IMR-90 (cell line): ENCODE results near the gene HSPG2. TPM values are rescaled to one million over a fixed set of nuclear protein-coding genes. Genes with fewer than 3 reads are reported as not detected.
"Not testable (repeated sequence)": the region's sequence is repeated elsewhere in the genome, so short reads cannot be mapped to it uniquely, and the experiment has no call there.

Experiments used
- ATAC-seq: fragments of 200-7000 bp; cut with Tn5 transposase; 2 replicates; pipeline ENCODE4 v1.9.1; 2020; ENCODE audit warnings: low read depth, mild to moderate bottlenecking, moderate library complexity
- BruUV-seq: library from RNA; stranded (reverse); fragments of 400-500 nt; replicated peaks from 2 replicates; lab custom pipeline; 2021; lab: Mats Ljungman, UMichigan
- CTCF ChIA-PET: fragments of 300-600 bp; formaldehyde crosslinking; extraction: SDS; loops from one replicate; lab custom pipeline; 2021; ENCODE audit warnings: antibody characterized with exemption; lab: Yijun Ruan, JAX
- POLR2A ChIA-PET: fragments of 300-600 bp; sonication (Branson Sonifier 250); formaldehyde crosslinking; loops from one replicate; lab custom pipeline; 2022; ENCODE audit warnings: antibody characterized with exemption; ENCODE audit not compliant: unreplicated experiment; lab: Charles Lee
- DNase-seq: peaks from one replicate; pipeline ENCODE4 v3.0.0; 2013
- H2AFZ ChIP-seq: replicated peaks from 2 replicates; pipeline ENCODE3; 2013; ENCODE audit warnings: low read length, mild to moderate bottlenecking; ENCODE audit not compliant: poor library complexity
- H2AK5ac ChIP-seq: 2 replicates; pipeline ENCODE4 v1.6.1; 2013; ENCODE audit warnings: low read depth, low read length, inconsistent platforms
- H2AK9ac ChIP-seq: replicated peaks from 2 replicates; pipeline ENCODE3; 2013; ENCODE audit warnings: mild to moderate bottlenecking, low read depth, low read length, moderate library complexity; ENCODE audit not compliant: poor library complexity
- H2BK120ac ChIP-seq: 2 replicates; pipeline ENCODE4 v1.6.1; 2013; ENCODE audit warnings: low read depth, low read length, inconsistent platforms
- H2BK15ac ChIP-seq: 3 replicates; pipeline ENCODE4 v1.6.1; 2013; ENCODE audit warnings: low read depth, low read length, inconsistent platforms
- H2BK20ac ChIP-seq: 2 replicates; pipeline ENCODE4 v1.6.1; 2013; ENCODE audit warnings: low read depth, mild to moderate bottlenecking, inconsistent platforms, low read length, moderate library complexity
- H2BK5ac ChIP-seq: 2 replicates; pipeline ENCODE4 v1.6.1; 2013; ENCODE audit warnings: mild to moderate bottlenecking, low read depth, low read length, inconsistent platforms; ENCODE audit not compliant: poor library complexity, severe bottlenecking
- H3K14ac ChIP-seq: replicated peaks from 2 replicates; pipeline ENCODE4 v1.6.1; 2013; ENCODE audit warnings: low read depth, low read length, inconsistent platforms
- H3K18ac ChIP-seq: 2 replicates; pipeline ENCODE4 v1.6.1; 2013; ENCODE audit warnings: low read depth, low read length, control low read depth
- H3K23ac ChIP-seq: 2 replicates; pipeline ENCODE4 v1.6.1; 2013; ENCODE audit warnings: low read depth, low read length, inconsistent platforms
- H3K27ac ChIP-seq: 2 replicates; pipeline ENCODE4 v1.5.1; 2013; ENCODE audit warnings: mild to moderate bottlenecking, control low read depth, low read length; ENCODE audit not compliant: insufficient read depth
- H3K27me3 ChIP-seq: 2 replicates; pipeline ENCODE4 v1.6.1; 2013; ENCODE audit warnings: low read length; ENCODE audit not compliant: control insufficient read depth, insufficient read depth
- H3K36me3 ChIP-seq: 2 replicates; pipeline ENCODE4 v1.6.1; 2013; ENCODE audit warnings: low read length, mixed read lengths; ENCODE audit not compliant: control insufficient read depth, insufficient read depth
- H3K4ac ChIP-seq: 2 replicates; pipeline ENCODE4 v1.6.1; 2013; ENCODE audit warnings: low read depth, low read length, inconsistent platforms
- H3K4me1 ChIP-seq: 2 replicates; pipeline ENCODE4 v1.6.1; 2013; ENCODE audit warnings: low read length, mixed read lengths; ENCODE audit not compliant: control insufficient read depth, insufficient read depth
- H3K4me2 ChIP-seq: 2 replicates; pipeline ENCODE4 v1.6.1; 2013; ENCODE audit warnings: low read depth, mild to moderate bottlenecking, control low read depth, low read length, moderate library complexity
- H3K4me3 ChIP-seq: 2 replicates; pipeline ENCODE4 v1.5.1; 2013; ENCODE audit warnings: low read depth, mild to moderate bottlenecking, control low read depth, low read length, moderate library complexity; ENCODE audit not compliant: insufficient read depth
- H3K56ac ChIP-seq: 2 replicates; pipeline ENCODE4 v1.6.1; 2013; ENCODE audit warnings: low read length, inconsistent platforms; ENCODE audit not compliant: insufficient read depth; ENCODE audit errors: extremely low read depth
- H3K79me1 ChIP-seq, 2 experiments: 2 replicates each; pipeline ENCODE4 v1.6.1; 2013; ENCODE audit warnings: low read length in 2 of 2, inconsistent platforms in 1 of 2, low read depth in 1 of 2
- H3K9ac ChIP-seq: 2 replicates; pipeline ENCODE4 v1.6.1; 2013; ENCODE audit warnings: low read depth, low read length, control low read depth
- H3K9me1 ChIP-seq: 2 replicates; pipeline ENCODE4 v1.6.1; 2013; ENCODE audit warnings: low read length, inconsistent platforms; ENCODE audit not compliant: insufficient read depth
- H3K9me3 ChIP-seq: 2 replicates; pipeline ENCODE4 v1.6.1; 2013; ENCODE audit warnings: low read length; ENCODE audit not compliant: control insufficient read depth, insufficient read depth
- H4K20me1 ChIP-seq: 2 replicates; pipeline ENCODE4 v1.6.1; 2013; ENCODE audit warnings: low read length, inconsistent platforms; ENCODE audit not compliant: insufficient read depth
- H4K5ac ChIP-seq: 2 replicates; pipeline ENCODE4 v1.6.1; 2013; ENCODE audit warnings: mild to moderate bottlenecking, low read depth, low read length, control low read depth
- H4K8ac ChIP-seq, 2 experiments: 2 replicates each; pipeline ENCODE4 v1.6.1; 2013; ENCODE audit warnings: low read depth in 2 of 2, low read length in 2 of 2, control low read depth in 1 of 2, inconsistent platforms in 1 of 2
- H4K91ac ChIP-seq: 2 replicates; pipeline ENCODE4 v1.6.1; 2013; ENCODE audit warnings: low read depth, low read length, inconsistent platforms; ENCODE audit not compliant: insufficient read depth
- WGBS, 2 experiments: methylation state at CpG; one replicate each; pipeline versions ENCODE4 v1.1.5 to v1.1.7; 2013; ENCODE audit warnings: missing lambda C conversion rate in 2 of 2; ENCODE audit not compliant: insufficient read length in 1 of 2; ENCODE audit errors: extremely low coverage in 2 of 2; 5-methylcytosine and 5-hydroxymethylcytosine counted together
- dilution Hi-C: fragments of 300-500 bp; cut with HindIII; formaldehyde crosslinking; loops from one replicate; pipeline ENCODE4 v1.14.3; 2018; ENCODE audit warnings: low sequenced_read_pairs; ENCODE audit not compliant: unreplicated experiment
- in situ Hi-C: fragments of 300-500 bp; cut with MboI; formaldehyde crosslinking; loops from 3 replicates; pipeline ENCODE4 v1.14.3; 2019; ENCODE audit warnings: low sequenced_read_pairs, inconsistent platforms, mixed read lengths
- intact Hi-C: fragments of 100-400 bp; cut with micrococcal nuclease; formaldehyde crosslinking; loops from 2 replicates; pipeline ENCODE4 v1.10.0; 2022
- polyA plus RNA-seq, 3 experiments: library from polyadenylated mRNA; depleted of rRNA; stranded (reverse); fragments of >200 nt; gene quantifications; 2 replicates each; pipeline ENCODE4 v1.2.3, GENCODE V29; 2012; ENCODE audit warnings: low replicate concordance in 1 of 3
- total RNA-seq: library from RNA; depleted of rRNA; stranded (reverse); fragments of >200 nt; gene quantifications from 2 replicates; pipeline ENCODE4 v1.2.3, GENCODE V29; 2012

Gene HSPG2
- total and polyA plus RNA-seq, 2 of the 4 experiments (the other 2 are of a cell fraction): 15.8 to 94.0 TPM

DNA sequence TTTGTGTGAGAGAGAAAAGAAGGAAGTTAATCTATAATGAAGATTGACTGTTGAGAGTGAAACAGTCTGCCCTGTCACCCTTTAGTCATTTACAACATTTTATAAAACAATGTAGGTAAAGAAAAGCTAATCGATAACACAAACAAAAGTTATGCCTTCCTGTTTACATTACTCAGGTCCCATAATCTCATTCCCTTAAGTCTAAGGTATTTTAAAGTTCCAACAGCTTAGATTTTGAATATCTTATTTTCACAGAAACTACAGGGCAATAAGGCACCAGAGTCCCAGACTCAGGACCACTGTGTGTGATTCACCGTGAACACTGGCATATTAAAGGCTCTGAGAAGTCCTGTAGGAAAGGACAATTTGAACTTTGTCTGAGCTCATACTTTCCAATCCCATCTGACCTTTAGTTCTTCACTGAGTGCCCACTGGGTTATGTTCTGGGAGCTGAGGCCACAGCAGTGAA is 35.9 kb upstream of the HSPG2 start:
- dilution Hi-C loops, H3K14ac ChIP-seq, H3K9me3 ChIP-seq, H2BK15ac ChIP-seq, H2AK5ac ChIP-seq, H3K18ac ChIP-seq, CTCF ChIA-PET, H4K8ac ChIP-seq, H2AK9ac ChIP-seq, H3K79me1 ChIP-seq, intact Hi-C loops, H2BK20ac ChIP-seq, H3K27ac ChIP-seq, H3K27me3 ChIP-seq, H3K9me1 ChIP-seq, H4K20me1 ChIP-seq, H3K4ac ChIP-seq, H2BK120ac ChIP-seq, DNase-seq, H3K4me3 ChIP-seq, ATAC-seq, H4K5ac ChIP-seq, H3K4me1 ChIP-seq, H3K56ac ChIP-seq, BruUV-seq, H2BK5ac ChIP-seq, H3K23ac ChIP-seq, H3K4me2 ChIP-seq, POLR2A ChIA-PET, H2AFZ ChIP-seq, H3K36me3 ChIP-seq, H3K9ac ChIP-seq, H4K91ac ChIP-seq: not testable (repeated sequence)
- WGBS, 2 experiments: no CpG with 5 or more reads among the region's 2 CpGs
- in situ Hi-C loops: loop anchor here (25.0 kb wide), 1 partner anchor 261 kb away; no protein-coding TSS in a partner anchor

DNA sequence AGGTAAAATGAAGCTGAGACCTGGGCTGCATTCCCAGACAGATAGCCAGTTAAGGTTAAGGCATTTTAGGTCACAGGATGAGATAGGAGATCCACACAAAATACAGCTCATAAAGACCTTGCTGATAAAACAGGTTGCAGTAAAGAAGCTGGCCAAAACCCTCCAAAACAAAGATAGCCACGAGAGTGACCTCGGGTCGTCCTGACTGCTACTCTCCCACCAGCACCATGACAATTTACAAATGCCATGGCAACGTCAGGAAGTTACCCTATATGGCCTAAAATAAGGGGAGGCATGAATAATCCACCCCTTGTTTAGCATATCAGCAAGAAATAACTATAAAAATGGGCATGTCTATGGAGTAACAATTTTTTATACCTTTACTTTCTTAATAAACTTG is 33.4 kb upstream of the HSPG2 start:
- H2BK120ac ChIP-seq, H3K14ac ChIP-seq, POLR2A ChIA-PET, H2BK15ac ChIP-seq, H4K20me1 ChIP-seq, H2AK9ac ChIP-seq, H3K9ac ChIP-seq, H3K4ac ChIP-seq, H3K9me3 ChIP-seq, ATAC-seq, H4K8ac ChIP-seq, H3K27ac ChIP-seq, H3K4me1 ChIP-seq, dilution Hi-C loops, BruUV-seq, H3K9me1 ChIP-seq, H2BK5ac ChIP-seq, H4K91ac ChIP-seq, H4K5ac ChIP-seq, H3K23ac ChIP-seq, H2BK20ac ChIP-seq, H3K36me3 ChIP-seq, H3K18ac ChIP-seq, CTCF ChIA-PET, H2AFZ ChIP-seq, H3K4me3 ChIP-seq, H3K27me3 ChIP-seq, H2AK5ac ChIP-seq, DNase-seq, intact Hi-C loops, H3K4me2 ChIP-seq, H3K56ac ChIP-seq, H3K79me1 ChIP-seq: not testable (repeated sequence)
- in situ Hi-C loops: loop anchor here (25.0 kb wide), 1 partner anchor 258 kb away; no protein-coding TSS in a partner anchor
- no CpG with 5 or more reads among the region's 4 CpGs for WGBS, 2 experiments
